Smooth muscle cell (in vitro differentiated cells): Measurements from ENCODE around the gene C17orf58. TPM values are rescaled to one million over a fixed set of nuclear protein-coding genes. Genes with fewer than 3 reads are reported as not detected.

Experiments used
- DNase-seq: peaks from one replicate; lab custom pipeline; 2025; ENCODE audit not compliant: unreplicated experiment; lab: John Stamatoyannopoulos, UW
- H2AFZ ChIP-seq: fragments of 200-600 bp; sonication (generic); 2 replicates; pipeline ENCODE4 v1.6.0; 2016; ENCODE audit warnings: antibody characterized with exemption, low read depth, mild to moderate bottlenecking
- H3F3A ChIP-seq: fragments of 200-600 bp; sonication (generic); 2 replicates; pipeline ENCODE4 v1.6.0; 2017; ENCODE audit warnings: antibody characterized with exemption, low read depth
- H3K27ac ChIP-seq: fragments of 200-600 bp; sonication (generic); 2 replicates; pipeline ENCODE4 v1.5.1; 2016; ENCODE audit warnings: low read depth, mild to moderate bottlenecking
- H3K27me3 ChIP-seq: fragments of 200-600 bp; sonication (generic); 2 replicates; pipeline ENCODE4 v1.6.1; 2016; ENCODE audit warnings: low read depth, mild to moderate bottlenecking
- H3K36me3 ChIP-seq: fragments of 200-600 bp; sonication (generic); 2 replicates; pipeline ENCODE4 v1.5.1; 2016; ENCODE audit warnings: low read depth
- H3K4me1 ChIP-seq: fragments of 200-600 bp; sonication (generic); 2 replicates; pipeline ENCODE4 v1.5.1; 2016; ENCODE audit warnings: low read depth
- H3K4me2 ChIP-seq: fragments of 200-600 bp; sonication (generic); 2 replicates; pipeline ENCODE4 v1.6.0; 2016; ENCODE audit warnings: mild to moderate bottlenecking
- H3K4me3 ChIP-seq: fragments of 200-600 bp; sonication (generic); 2 replicates; pipeline ENCODE4 v1.5.1; 2016; ENCODE audit warnings: mild to moderate bottlenecking
- H3K79me2 ChIP-seq: fragments of 200-600 bp; sonication (generic); 2 replicates; pipeline ENCODE4 v1.6.0; 2016; ENCODE audit warnings: low read depth, mild to moderate bottlenecking
- H3K9ac ChIP-seq: fragments of 200-600 bp; sonication (generic); 2 replicates; pipeline ENCODE4 v1.6.0; 2016; ENCODE audit warnings: low read depth
- H3K9me3 ChIP-seq: fragments of 200-600 bp; sonication (generic); replicated peaks from 2 replicates; pipeline ENCODE4 v1.5.1; 2016; ENCODE audit warnings: low read depth
- H4K20me1 ChIP-seq: fragments of 200-600 bp; sonication (generic); 2 replicates; pipeline ENCODE4 v1.6.0; 2016; ENCODE audit warnings: low read depth
- CTCF ChIP-seq: fragments of 200-600 bp; sonication (generic); IDR thresholded peaks from 2 replicates; pipeline ENCODE4 v1.5.1; 2017; ENCODE audit warnings: borderline replicate concordance, mild to moderate bottlenecking, antibody characterized with exemption; ENCODE audit not compliant: insufficient read depth, poor library complexity, severe bottlenecking
- WGBS: methylation state at CpG from one replicate; pipeline ENCODE4 v1.1.7; 2016; ENCODE audit warnings: low lambda C conversion rate; 5-methylcytosine and 5-hydroxymethylcytosine counted together
- polyA plus RNA-seq: library from polyadenylated mRNA; unstranded; fragments of >200 nt; fragmentation: Nextera tagmentation; extraction: Ambion mirVana; gene quantifications from 2 replicates; pipeline ENCODE4 v1.2.1, GENCODE V29; 2016
- small RNA-seq: library from RNA; depleted of rRNA; stranded (forward); fragments of <200 nt; gene quantifications from one replicate; pipeline ENCODE3, GENCODE V24; 2014
- total RNA-seq: library from RNA; depleted of rRNA; stranded (reverse); fragments of >200 nt; gene quantifications from 2 replicates; pipeline ENCODE4 v1.2.3, GENCODE V29; 2014

Gene C17orf58
- total and polyA plus RNA-seq, 2 experiments from 2014 or later, result 4.9 to 10.5 TPM

GRCh38 chr17:67942810-67943209 is 53.5 kb downstream of the C17orf58 start:
- DNase-seq, result no peak
- peak; percentile 35 for TF ChIP-seq CTCF
- no peaks in the 10 kb centered on the region for H3K4me1 ChIP-seq
- peaks cover 32% of the 10 kb centered on the region for H3K36me3 ChIP-seq
- no peak overlapping the region for H2AFZ ChIP-seq
- no peaks in the 10 kb centered on the region for H3K79me2 ChIP-seq
- no peak overlapping the region for H3K4me2 ChIP-seq
- 93% methylated on average over 3 of the region's 3 CpGs for WGBS
- no peak overlapping the region for H3K9ac ChIP-seq
- no peak overlapping the region for H3K27ac ChIP-seq
- no peak overlapping the region for H3K4me3 ChIP-seq
- H3K9me3 ChIP-seq, result no peaks in the 10 kb centered on the region
- H4K20me1 ChIP-seq, result no peaks in the 10 kb centered on the region
- H3F3A ChIP-seq, result no peaks in the 10 kb centered on the region
- no peaks in the 10 kb centered on the region for H3K27me3 ChIP-seq

Small RNA genes lying within 50 kb of the gene (small RNA-seq; reads per million reads assigned to genes)
- gene RN7SL622P, result not detected

Other genes starting within 250 kb of the C17orf58 start
- 42.6 and 51.2 TPM in 2 replicates for gene BPTF, start 171.0 kb downstream of the C17orf58 start, total RNA-seq
- 26.8 and 38.7 TPM in 2 replicates for gene BPTF, start 171.0 kb downstream of the C17orf58 start, polyA plus RNA-seq
- 84.6 and 88.3 TPM in 2 replicates for gene KPNA2, start 39.3 kb upstream of the C17orf58 start, total RNA-seq
- gene KPNA2, start 39.3 kb upstream of the C17orf58 start, polyA plus RNA-seq, result 108 and 135 TPM in 2 replicates